GM19463 (cell line): ENCODE measurements around the gene SHISAL2A.
"Not testable (repeated sequence)": the region's sequence is repeated elsewhere in the genome, so short reads cannot be mapped to it uniquely, and the experiment has no call there.

Experiments
- ATAC-seq: cut with Tn5 transposase; IDR thresholded peaks from one replicate; pipeline ENCODE4 v1.9.1; 2021; ENCODE audit warnings: mild to moderate bottlenecking, moderate library complexity; ENCODE audit not compliant: unreplicated experiment

SHISAL2A gene

DNA sequence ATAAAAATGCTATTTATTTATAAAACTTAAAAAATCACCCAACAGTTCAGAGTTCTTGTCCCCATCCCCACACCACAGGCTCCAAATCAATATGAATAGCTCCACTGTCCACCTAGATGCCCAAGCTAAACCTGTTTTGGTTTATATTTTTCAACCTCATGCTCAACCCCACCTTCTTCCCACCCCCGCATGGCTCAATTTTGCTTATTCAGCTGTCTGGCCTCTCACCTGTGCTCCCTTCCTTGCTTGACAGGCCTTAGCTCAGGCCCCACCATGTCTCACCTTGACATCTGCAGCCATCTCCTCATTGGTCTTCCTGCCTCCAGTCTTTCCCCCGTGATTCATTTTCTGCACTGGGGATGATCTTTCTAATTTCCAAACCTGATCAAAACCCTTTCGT lies 47.4 kb downstream of the SHISAL2A start:
- ATAC-seq: no peak

DNA sequence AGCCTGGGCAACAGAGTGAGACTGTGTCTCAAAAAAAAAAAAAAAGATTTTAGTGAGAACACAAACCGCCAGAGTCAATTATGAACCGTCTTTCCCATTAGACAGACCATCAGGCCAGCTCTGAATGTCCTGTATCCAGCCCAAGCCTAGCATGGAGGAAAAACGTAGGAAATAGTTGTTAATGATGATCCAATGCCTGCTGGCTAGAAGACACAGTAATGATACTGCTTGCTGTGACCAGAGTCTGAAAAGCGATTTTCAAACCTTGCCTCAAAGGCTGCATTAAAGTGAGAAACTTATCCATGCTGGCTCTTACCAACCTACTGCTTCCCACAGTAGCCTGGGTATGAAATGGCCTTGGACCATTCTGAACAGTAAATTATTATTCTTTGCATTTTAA lies 48.2 kb downstream of the SHISAL2A start:
- no peak for ATAC-seq

- ATAC-seq: no peak
Observed at GRCh38 chr1:52683367-52683940, 50.5 kb downstream of the SHISAL2A start.

DNA sequence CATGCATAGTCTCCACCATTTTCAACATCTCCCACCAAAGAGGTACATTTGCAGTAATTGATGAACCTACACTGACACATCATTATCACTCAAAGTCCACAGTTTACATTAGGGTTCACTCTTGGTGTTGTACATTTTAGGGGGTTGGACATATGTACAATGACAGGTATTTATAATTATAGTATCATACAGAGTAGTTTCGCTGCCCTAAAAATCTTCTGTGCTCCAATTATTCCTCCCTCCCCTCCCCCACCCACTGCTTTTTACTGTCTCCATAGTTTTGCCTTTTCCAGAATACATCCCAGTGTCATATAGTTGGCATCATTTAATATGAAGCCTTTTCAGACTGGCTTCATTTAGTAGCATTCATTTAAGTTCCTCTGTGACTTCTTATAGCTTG lies 51.6 kb downstream of the SHISAL2A start:
- ATAC-seq: no peak

DNA sequence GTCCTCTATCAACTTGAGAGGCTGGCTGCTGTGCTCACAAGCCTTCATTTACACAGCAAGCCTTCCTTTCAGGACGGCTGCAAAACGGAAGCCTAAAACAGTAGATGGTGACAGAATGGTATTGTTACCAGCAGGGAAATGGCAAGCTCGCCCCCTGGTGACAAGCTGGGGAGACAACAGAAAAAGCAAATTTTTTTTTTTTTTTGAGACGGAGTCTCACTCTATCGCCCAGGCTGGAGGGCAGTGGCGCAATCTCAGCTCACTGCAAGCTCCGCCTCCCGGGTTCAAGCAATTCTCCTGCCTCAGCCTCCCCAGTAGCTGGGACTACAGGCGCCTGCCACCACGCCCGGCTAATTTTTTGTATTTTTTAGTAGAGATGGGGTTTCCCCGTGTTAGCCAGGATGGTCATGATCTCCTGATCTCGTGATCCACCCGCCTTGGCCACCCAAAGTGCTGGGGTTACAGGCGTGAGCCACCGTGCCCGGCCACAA lies 53.3 kb downstream of the SHISAL2A start:
- ATAC-seq: not testable (repeated sequence)

GRCh38 chr1:52686830-52687229 lies 53.9 kb downstream of the SHISAL2A start:
- ATAC-seq: no peak

GRCh38 chr1:52691821-52692220 lies 58.9 kb downstream of the SHISAL2A start:
- ATAC-seq: no peak

DNA sequence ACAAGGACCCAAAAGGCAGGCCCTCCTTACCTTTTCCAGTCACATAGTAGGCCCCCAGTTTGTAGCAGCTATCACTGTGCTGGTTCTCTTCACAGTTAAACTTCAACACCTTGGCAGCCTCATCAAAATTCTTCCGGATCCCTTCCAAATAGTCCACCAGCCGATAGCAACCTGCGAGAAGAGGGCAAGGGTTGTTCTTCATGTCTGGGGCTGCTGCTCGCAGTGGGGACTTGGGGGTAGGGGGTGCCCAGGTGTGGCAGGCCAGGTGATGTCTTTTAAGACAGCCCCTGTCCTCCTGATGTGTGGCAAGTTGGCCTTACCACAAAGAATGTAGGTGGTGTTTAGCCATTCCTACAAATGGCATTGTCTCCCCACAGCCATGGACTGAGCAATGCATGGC lies 59.7 kb downstream of the SHISAL2A start:
- no peak for ATAC-seq

DNA sequence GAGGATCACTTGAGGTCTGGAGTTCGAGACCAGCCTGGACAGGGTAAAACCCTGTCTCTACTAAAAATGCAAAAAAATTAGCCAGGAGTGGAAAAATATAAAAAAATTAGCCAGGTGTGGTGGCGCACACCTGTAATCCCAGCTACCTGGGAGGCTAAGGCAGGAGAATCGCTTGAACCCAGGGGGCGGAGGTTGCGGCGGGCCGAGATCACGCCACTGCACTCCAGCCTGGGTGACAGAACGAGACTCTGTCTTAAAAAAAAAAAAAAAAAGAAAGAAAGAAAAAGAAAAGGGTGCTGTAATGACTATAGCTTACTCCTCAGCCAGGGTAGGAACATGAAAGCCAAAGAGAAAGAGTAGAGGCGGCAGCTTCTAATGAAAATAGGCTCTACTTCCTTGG lies 60.4 kb downstream of the SHISAL2A start:
- not testable (repeated sequence) for ATAC-seq

DNA sequence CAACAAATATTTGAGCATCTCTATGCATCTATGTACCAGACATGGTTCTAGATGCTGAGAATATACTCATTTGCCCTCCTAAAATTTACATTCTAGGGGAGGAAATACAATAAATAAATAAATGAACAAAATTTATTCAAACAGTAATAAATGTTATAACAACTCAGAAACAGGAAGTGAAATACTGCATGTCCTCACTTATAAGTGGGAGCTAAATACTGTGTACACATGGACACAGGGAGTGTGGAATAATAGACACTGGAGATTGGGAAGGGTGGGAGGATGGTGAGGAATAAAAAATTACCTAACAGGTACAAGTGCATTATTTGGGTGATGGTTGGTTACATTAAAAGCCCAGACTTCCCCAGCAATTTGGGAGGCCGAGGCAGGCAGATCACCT lies 60.9 kb downstream of the SHISAL2A start:
- no peak for ATAC-seq

- no peak for ATAC-seq
Observed at GRCh38 chr1:52695627-52696026, 62.7 kb downstream of the SHISAL2A start.

GRCh38 chr1:52697795-52698674 lies 65.1 kb downstream of the SHISAL2A start, which contains the start of gene COA7:
TSS of gene COA7 (minus strand) at chr1:52698347. CDS start at chr1:52698326, 21 bp downstream.
- ATAC-seq: peak; percentile 49

- ATAC-seq: peak; percentile 90
Observed at GRCh38 chr1:52702886-52703787, 70.2 kb downstream of the SHISAL2A start.

GRCh38 chr1:52706136-52706670 lies 73.2 kb downstream of the SHISAL2A start:
- no peak for ATAC-seq
